H9 (cell line): Measurements from ENCODE around the gene INCENP. TPM values are rescaled to one million over a fixed set of nuclear protein-coding genes. Genes with fewer than 3 reads are reported as not detected.

ENCODE experiments used
- DNase-seq: peaks from one replicate; pipeline ENCODE4 v3.0.0-alpha.2; 2017
- H2AFZ ChIP-seq: one replicate; pipeline ENCODE4 v1.6.1; 2013; ENCODE audit warnings: mild to moderate bottlenecking, low read length, control low read depth, moderate library complexity
- H2AK5ac ChIP-seq: 2 replicates; pipeline ENCODE4 v1.6.1; 2013; ENCODE audit warnings: low read length, control low read depth, mixed read lengths; ENCODE audit not compliant: insufficient read length
- H2BK120ac ChIP-seq: one replicate; pipeline ENCODE4 v1.6.1; 2013; ENCODE audit warnings: low read depth, mild to moderate bottlenecking, low read length, control low read depth, inconsistent platforms; ENCODE audit not compliant: poor library complexity, severe bottlenecking
- H2BK12ac ChIP-seq: 2 replicates; pipeline ENCODE4 v1.6.1; 2013; ENCODE audit warnings: low read length, control low read depth, mixed read lengths, low read depth; ENCODE audit not compliant: insufficient read length
- H2BK15ac ChIP-seq: 2 replicates; pipeline ENCODE4 v1.6.1; 2013; ENCODE audit warnings: low read depth, low read length, control low read depth
- H2BK20ac ChIP-seq: one replicate; pipeline ENCODE4 v1.6.1; 2013; ENCODE audit warnings: low read depth, mild to moderate bottlenecking, low read length, control low read depth, inconsistent platforms; ENCODE audit not compliant: poor library complexity, severe bottlenecking
- H2BK5ac ChIP-seq: 2 replicates; pipeline ENCODE4 v1.6.1; 2013; ENCODE audit warnings: low read length, control low read depth, mixed read lengths; ENCODE audit not compliant: insufficient read length
- H3K14ac ChIP-seq: 2 replicates; pipeline ENCODE4 v1.6.1; 2013; ENCODE audit warnings: low read length, control low read depth; ENCODE audit not compliant: insufficient read depth
- H3K18ac ChIP-seq: 2 replicates; pipeline ENCODE4 v1.6.1; 2013; ENCODE audit warnings: low read depth, mild to moderate bottlenecking, mixed read lengths, low read length, control low read depth; ENCODE audit not compliant: insufficient read length
- H3K23ac ChIP-seq: 2 replicates; pipeline ENCODE4 v1.6.1; 2013; ENCODE audit warnings: low read length, control low read depth, mixed read lengths, low read depth; ENCODE audit not compliant: insufficient read length
- H3K23me2 ChIP-seq: 2 replicates; pipeline ENCODE4 v1.6.1; 2013; ENCODE audit warnings: low read depth, mild to moderate bottlenecking, mixed read lengths, low read length, control low read depth; ENCODE audit not compliant: insufficient read length, poor library complexity, severe bottlenecking
- H3K27ac ChIP-seq: 2 replicates; pipeline ENCODE4 v1.5.1; 2013; ENCODE audit warnings: low read length, control low read depth, mixed read lengths, low read depth; ENCODE audit not compliant: insufficient read length
- H3K27me3 ChIP-seq: 2 replicates; pipeline ENCODE4 v1.6.1; 2013; ENCODE audit warnings: low read length, control low read depth, inconsistent platforms; ENCODE audit not compliant: insufficient read depth
- H3K4ac ChIP-seq: 2 replicates; pipeline ENCODE4 v1.6.1; 2013; ENCODE audit warnings: low read depth, mild to moderate bottlenecking, control low read depth, inconsistent platforms, low read length, moderate library complexity
- H3K4me1 ChIP-seq: 2 replicates; pipeline ENCODE4 v1.6.1; 2013; ENCODE audit warnings: low read length, control low read depth, inconsistent platforms; ENCODE audit not compliant: insufficient read depth
- H3K4me2 ChIP-seq: 2 replicates; pipeline ENCODE4 v1.6.1; 2013; ENCODE audit warnings: low read length, control low read depth, mixed read lengths; ENCODE audit not compliant: insufficient read length, insufficient read depth
- H3K56ac ChIP-seq: 2 replicates; pipeline ENCODE4 v1.6.1; 2013; ENCODE audit warnings: low read depth, mild to moderate bottlenecking, mixed read lengths, low read length, control low read depth; ENCODE audit not compliant: insufficient read length
- H3K79me1 ChIP-seq: 2 replicates; pipeline ENCODE4 v1.6.1; 2013; ENCODE audit warnings: low read depth, mild to moderate bottlenecking, moderate library complexity, low read length, control low read depth, inconsistent platforms; ENCODE audit not compliant: insufficient read depth, poor library complexity, severe bottlenecking
- H3K79me2 ChIP-seq: 2 replicates; pipeline ENCODE4 v1.6.1; 2013; ENCODE audit warnings: low read length, control low read depth, inconsistent platforms; ENCODE audit not compliant: insufficient read depth
- H3K9ac ChIP-seq: 2 replicates; pipeline ENCODE4 v1.6.1; 2013; ENCODE audit warnings: low read length, control low read depth, mixed read lengths; ENCODE audit not compliant: insufficient read length; ENCODE audit errors: extremely low read depth
- H3K9me3 ChIP-seq: one replicate; pipeline ENCODE4 v1.6.1; 2013; ENCODE audit warnings: low read depth, low read length, inconsistent platforms; ENCODE audit not compliant: control insufficient read depth
- H3T11ph ChIP-seq: one replicate; pipeline ENCODE4 v1.6.1; 2013; ENCODE audit warnings: mild to moderate bottlenecking, low read length, control low read depth, inconsistent platforms
- H4K20me1 ChIP-seq: one replicate; pipeline ENCODE4 v1.6.1; 2013; ENCODE audit not compliant: control insufficient read depth, insufficient read length, insufficient read depth
- H4K5ac ChIP-seq: 2 replicates; pipeline ENCODE4 v1.6.1; 2013; ENCODE audit warnings: low read depth, mild to moderate bottlenecking, mixed read lengths, low read length, control low read depth; ENCODE audit not compliant: insufficient read length
- H4K8ac ChIP-seq: replicated peaks from 2 replicates; pipeline ENCODE4 v1.6.1; 2013; ENCODE audit warnings: low read length, control low read depth, mixed read lengths, low read depth; ENCODE audit not compliant: insufficient read length
- H4K91ac ChIP-seq: 2 replicates; pipeline ENCODE4 v1.6.1; 2013; ENCODE audit warnings: low read depth, mild to moderate bottlenecking, moderate library complexity, mixed read lengths, low read length, control low read depth; ENCODE audit not compliant: insufficient read length
- H3K27ac Mint-ChIP-seq, 3 experiments: 2 replicates in 2 of 3; 3 replicates in 1 of 3; pipeline ENCODE4 v1.8.0; 2020 to 2021; ENCODE audit warnings: mixed read lengths in 3 of 3, mild to moderate bottlenecking in 1 of 3, moderate library complexity in 1 of 3
- H3K27me3 Mint-ChIP-seq: 2 replicates; pipeline ENCODE4 v1.8.0; 2021; ENCODE audit warnings: low read depth, mild to moderate bottlenecking, moderate library complexity, mixed read lengths
- H3K36me3 Mint-ChIP-seq, 3 experiments: 2 replicates in 2 of 3; 3 replicates in 1 of 3; pipeline ENCODE4 v1.8.0; 2020 to 2021; ENCODE audit warnings: low read depth in 3 of 3, mixed read lengths in 3 of 3; ENCODE audit not compliant: insufficient read depth in 1 of 3
- H3K4me1 Mint-ChIP-seq, 2 experiments: 2 replicates each; pipeline ENCODE4 v1.8.0; 2020; ENCODE audit warnings: mixed read lengths in 2 of 2
- H3K4me3 Mint-ChIP-seq, 2 experiments: 2 replicates in 1 of 2; 3 replicates in 1 of 2; pipeline ENCODE4 v1.8.0; 2020 to 2021; ENCODE audit warnings: mild to moderate bottlenecking in 2 of 2, mixed read lengths in 2 of 2, moderate library complexity in 1 of 2
- H3K9me3 Mint-ChIP-seq, 2 experiments: 2 replicates in 1 of 2; 3 replicates in 1 of 2; pipeline ENCODE4 v1.8.0; 2020; ENCODE audit warnings: mild to moderate bottlenecking in 2 of 2, mixed read lengths in 2 of 2, moderate library complexity in 1 of 2
- WGBS: extraction: QIAGEN DNeasy Blood & Tissue Kit; methylation state at CpG from one replicate; pipeline ENCODE4 v1.1.7; 2013; ENCODE audit warnings: missing lambda C conversion rate, low lambda C conversion rate, mixed read lengths; ENCODE audit not compliant: insufficient read length; ENCODE audit errors: extremely low coverage; 5-methylcytosine and 5-hydroxymethylcytosine counted together
- total RNA-seq: library from RNA; stranded (reverse); gene quantifications from 2 replicates; pipeline ENCODE4 v1.2.1, GENCODE V29; 2021
- TF ChIP-seq, protein P1 (sequence below): fragments of 200-600 bp; sonication (generic); conservative IDR thresholded peaks from 3 replicates; pipeline ENCODE4 v1.8.0; 2021; ENCODE audit warnings: antibody characterized with exemption, mild to moderate bottlenecking

INCENP gene
- total RNA-seq, 1 experiment from 2014 or later: 99.9 TPM

DNA sequence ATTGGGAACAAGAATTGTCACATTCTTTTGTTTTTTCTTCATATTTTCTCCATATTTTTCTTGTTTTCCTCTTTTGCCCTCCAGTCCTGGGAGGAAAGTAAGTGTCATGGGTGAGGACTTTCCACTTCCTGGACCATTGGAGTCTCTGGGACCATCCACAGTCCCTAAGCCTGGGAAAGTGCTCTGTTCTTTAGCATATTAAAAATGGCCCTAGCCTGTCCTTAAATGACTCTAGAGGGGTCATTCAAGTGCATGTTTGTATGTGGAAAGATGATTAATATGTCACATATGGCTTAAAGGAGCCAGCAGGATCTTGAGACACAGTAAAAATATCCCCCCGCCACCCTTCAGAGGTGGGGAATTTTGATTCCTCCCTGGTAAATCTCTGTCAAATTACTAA, 46.1 kb downstream of the INCENP start:
- peaks cover 28% of the 10 kb centered on the region for H3K27me3 Mint-ChIP-seq
- Histone ChIP-seq H3K4me2 (no peak overlapping the region), H4K8ac (no peak overlapping the region), H3T11ph (no peak overlapping the region), H2BK20ac (no peak overlapping the region), H3K79me1 (no peaks in the 10 kb centered on the region), H3K4me1 (no peaks in the 10 kb centered on the region), H3K27ac (no peak overlapping the region), H3K18ac (no peak overlapping the region), H2BK5ac (no peak overlapping the region), H3K9me3 (no peaks in the 10 kb centered on the region), H3K14ac (no peak overlapping the region), H3K23me2 (no peaks in the 10 kb centered on the region), H3K27me3 (no peaks in the 10 kb centered on the region; the same call in 1 of the 2 replicates), H2AK5ac (no peak overlapping the region), H2AFZ (no peak overlapping the region), H3K79me2 (no peaks in the 10 kb centered on the region), H3K23ac (no peak overlapping the region), H3K4ac (no peak overlapping the region), H2BK15ac (no peak overlapping the region), H2BK12ac (no peak overlapping the region), H2BK120ac (no peak overlapping the region), H3K56ac (no peak overlapping the region), H4K20me1 (no peaks in the 10 kb centered on the region), H3K9ac (no peak overlapping the region), H4K5ac (no peak overlapping the region), H4K91ac (no peak overlapping the region)
- TF ChIP-seq, protein P1, sequence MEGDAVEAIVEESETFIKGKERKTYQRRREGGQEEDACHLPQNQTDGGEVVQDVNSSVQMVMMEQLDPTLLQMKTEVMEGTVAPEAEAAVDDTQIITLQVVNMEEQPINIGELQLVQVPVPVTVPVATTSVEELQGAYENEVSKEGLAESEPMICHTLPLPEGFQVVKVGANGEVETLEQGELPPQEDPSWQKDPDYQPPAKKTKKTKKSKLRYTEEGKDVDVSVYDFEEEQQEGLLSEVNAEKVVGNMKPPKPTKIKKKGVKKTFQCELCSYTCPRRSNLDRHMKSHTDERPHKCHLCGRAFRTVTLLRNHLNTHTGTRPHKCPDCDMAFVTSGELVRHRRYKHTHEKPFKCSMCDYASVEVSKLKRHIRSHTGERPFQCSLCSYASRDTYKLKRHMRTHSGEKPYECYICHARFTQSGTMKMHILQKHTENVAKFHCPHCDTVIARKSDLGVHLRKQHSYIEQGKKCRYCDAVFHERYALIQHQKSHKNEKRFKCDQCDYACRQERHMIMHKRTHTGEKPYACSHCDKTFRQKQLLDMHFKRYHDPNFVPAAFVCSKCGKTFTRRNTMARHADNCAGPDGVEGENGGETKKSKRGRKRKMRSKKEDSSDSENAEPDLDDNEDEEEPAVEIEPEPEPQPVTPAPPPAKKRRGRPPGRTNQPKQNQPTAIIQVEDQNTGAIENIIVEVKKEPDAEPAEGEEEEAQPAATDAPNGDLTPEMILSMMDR: no peak
- no peaks in the 10 kb centered on the region for H3K9me3 Mint-ChIP-seq
- no peak overlapping the region for H3K27ac Mint-ChIP-seq
- no peak overlapping the region for H3K4me3 Mint-ChIP-seq
- H3K4me1 Mint-ChIP-seq: peaks cover 8% of the 10 kb centered on the region in 2 experiments
- DNase-seq: no peak
- WGBS: no CpG with 5 or more reads among the region's 1 CpG
- H3K36me3 Mint-ChIP-seq: no peaks in the 10 kb centered on the region
